GM23338 (cell line): ENCODE data around the gene PRODH2. TPM values are rescaled to one million over a fixed set of nuclear protein-coding genes. Genes with fewer than 3 reads are reported as not detected.

Experiments
- ATAC-seq: fragments of 200-7000 bp; cut with Tn5 transposase; 3 replicates; pipeline ENCODE4 v1.9.1; 2020
- DNase-seq: peaks from one replicate; pipeline ENCODE4 v3.0.0-alpha.2; 2015; ENCODE audit warnings: low spot score
- H2AFZ ChIP-seq: fragments of 200-600 bp; sonication (generic); 2 replicates; pipeline ENCODE4 v1.8.0; 2016; ENCODE audit warnings: antibody characterized with exemption, mild to moderate bottlenecking, moderate library complexity
- H3F3A ChIP-seq: fragments of 200-600 bp; sonication (generic); replicated peaks from 2 replicates; pipeline ENCODE4 v1.8.0; 2017; ENCODE audit warnings: antibody characterized with exemption, mixed run types, low read depth
- H3K27ac ChIP-seq: fragments of 200-600 bp; sonication (generic); 2 replicates; pipeline ENCODE4 v1.6.1; 2016; ENCODE audit warnings: low read depth
- H3K27me3 ChIP-seq: fragments of 200-600 bp; sonication (generic); 2 replicates; pipeline ENCODE4 v1.8.0; 2016; ENCODE audit warnings: mild to moderate bottlenecking, mixed run types, moderate library complexity; ENCODE audit not compliant: insufficient read depth
- H3K36me3 ChIP-seq: fragments of 200-600 bp; sonication (generic); 2 replicates; pipeline ENCODE4 v1.8.0; 2016; ENCODE audit warnings: mild to moderate bottlenecking; ENCODE audit not compliant: insufficient read depth
- H3K4me1 ChIP-seq: fragments of 200-600 bp; sonication (generic); 2 replicates; pipeline ENCODE4 v1.8.0; 2016; ENCODE audit warnings: mild to moderate bottlenecking, moderate library complexity; ENCODE audit not compliant: insufficient read depth
- H3K4me2 ChIP-seq: fragments of 200-600 bp; sonication (generic); 2 replicates; pipeline ENCODE4 v1.7.1; 2017; ENCODE audit warnings: mixed run types
- H3K4me3 ChIP-seq: fragments of 200-600 bp; sonication (generic); 2 replicates; pipeline ENCODE4 v1.6.1; 2016; ENCODE audit warnings: mixed run types
- H3K79me2 ChIP-seq: fragments of 200-600 bp; sonication (generic); replicated peaks from 2 replicates; pipeline ENCODE4 v1.8.0; 2017; ENCODE audit warnings: mild to moderate bottlenecking; ENCODE audit not compliant: insufficient read depth
- H3K9me2 ChIP-seq: fragments of 200-600 bp; sonication (generic); 2 replicates; pipeline ENCODE4 v1.8.0; 2017; ENCODE audit not compliant: insufficient read depth
- H4K20me1 ChIP-seq: fragments of 200-600 bp; sonication (generic); replicated peaks from 2 replicates; pipeline ENCODE4 v1.8.0; 2017; ENCODE audit warnings: mild to moderate bottlenecking; ENCODE audit not compliant: insufficient read depth
- H3K27ac Mint-ChIP-seq: 2 replicates; pipeline ENCODE4 v1.8.0; 2020; ENCODE audit warnings: inconsistent platforms, mild to moderate bottlenecking, moderate library complexity, mixed read lengths
- H3K27me3 Mint-ChIP-seq: 3 replicates; pipeline ENCODE4 v1.8.0; 2022; ENCODE audit warnings: low read depth, mild to moderate bottlenecking, moderate library complexity, mixed read lengths, inconsistent platforms; ENCODE audit not compliant: insufficient read depth, poor library complexity
- H3K36me3 Mint-ChIP-seq: 3 replicates; pipeline ENCODE4 v1.8.0; 2021; ENCODE audit warnings: low read depth, mild to moderate bottlenecking, inconsistent platforms, moderate library complexity, mixed read lengths
- H3K4me1 Mint-ChIP-seq: 3 replicates; pipeline ENCODE4 v1.8.0; 2020; ENCODE audit warnings: mild to moderate bottlenecking, inconsistent platforms, mixed read lengths
- H3K4me3 Mint-ChIP-seq: 3 replicates; pipeline ENCODE4 v1.8.0; 2021; ENCODE audit warnings: moderate library complexity, mild to moderate bottlenecking, inconsistent platforms, mixed read lengths
- H3K9me3 Mint-ChIP-seq: 3 replicates; pipeline ENCODE4 v1.8.0; 2020; ENCODE audit warnings: moderate library complexity, mild to moderate bottlenecking, inconsistent platforms, mixed read lengths
- long read RNA-seq: library from polyadenylated mRNA; unstranded; transcript quantifications from one replicate; pipeline ENCODE4 v2.0.0, GENCODE V29; 2020; ENCODE audit not compliant: unreplicated experiment
- polyA plus RNA-seq: library from polyadenylated mRNA; unstranded; fragments of >200 nt; fragmentation: Nextera tagmentation; extraction: Ambion mirVana; gene quantifications from 2 replicates; pipeline ENCODE4 v1.2.1, GENCODE V29; 2016
- total RNA-seq: library from RNA; depleted of rRNA; stranded (reverse); fragments of >200 nt; shearing (Covaris generic); gene quantifications from 2 replicates; pipeline ENCODE4 v1.2.3, GENCODE V29; 2014; rRNA removed
- TF ChIP-seq, protein P1 (sequence below), 2 experiments: fragments of 200-600 bp in 1 of 2; sonication (generic) in 1 of 2; conservative IDR thresholded peaks; 2 replicates each; pipeline versions ENCODE4 v1.5.1 to v1.6.1; 2016 to 2017; ENCODE audit warnings: antibody characterized with exemption in 2 of 2, low read depth in 2 of 2, mild to moderate bottlenecking in 2 of 2, moderate library complexity in 1 of 2
- TF ChIP-seq, protein P2 (sequence below): fragments of 250-450 bp; sonication (Bioruptor Pico); IDR thresholded peaks from 2 replicates; pipeline ENCODE4 v1.5.0; 2020; ENCODE audit warnings: mild to moderate bottlenecking, moderate library complexity

Gene PRODH2, protein sequence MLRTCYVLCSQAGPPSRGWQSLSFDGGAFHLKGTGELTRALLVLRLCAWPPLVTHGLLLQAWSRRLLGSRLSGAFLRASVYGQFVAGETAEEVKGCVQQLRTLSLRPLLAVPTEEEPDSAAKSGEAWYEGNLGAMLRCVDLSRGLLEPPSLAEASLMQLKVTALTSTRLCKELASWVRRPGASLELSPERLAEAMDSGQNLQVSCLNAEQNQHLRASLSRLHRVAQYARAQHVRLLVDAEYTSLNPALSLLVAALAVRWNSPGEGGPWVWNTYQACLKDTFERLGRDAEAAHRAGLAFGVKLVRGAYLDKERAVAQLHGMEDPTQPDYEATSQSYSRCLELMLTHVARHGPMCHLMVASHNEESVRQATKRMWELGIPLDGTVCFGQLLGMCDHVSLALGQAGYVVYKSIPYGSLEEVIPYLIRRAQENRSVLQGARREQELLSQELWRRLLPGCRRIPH
- total RNA-seq (not detected in 2 replicates), polyA plus RNA-seq (not detected in 2 replicates)
- long read RNA-seq = 0 reads

DNA sequence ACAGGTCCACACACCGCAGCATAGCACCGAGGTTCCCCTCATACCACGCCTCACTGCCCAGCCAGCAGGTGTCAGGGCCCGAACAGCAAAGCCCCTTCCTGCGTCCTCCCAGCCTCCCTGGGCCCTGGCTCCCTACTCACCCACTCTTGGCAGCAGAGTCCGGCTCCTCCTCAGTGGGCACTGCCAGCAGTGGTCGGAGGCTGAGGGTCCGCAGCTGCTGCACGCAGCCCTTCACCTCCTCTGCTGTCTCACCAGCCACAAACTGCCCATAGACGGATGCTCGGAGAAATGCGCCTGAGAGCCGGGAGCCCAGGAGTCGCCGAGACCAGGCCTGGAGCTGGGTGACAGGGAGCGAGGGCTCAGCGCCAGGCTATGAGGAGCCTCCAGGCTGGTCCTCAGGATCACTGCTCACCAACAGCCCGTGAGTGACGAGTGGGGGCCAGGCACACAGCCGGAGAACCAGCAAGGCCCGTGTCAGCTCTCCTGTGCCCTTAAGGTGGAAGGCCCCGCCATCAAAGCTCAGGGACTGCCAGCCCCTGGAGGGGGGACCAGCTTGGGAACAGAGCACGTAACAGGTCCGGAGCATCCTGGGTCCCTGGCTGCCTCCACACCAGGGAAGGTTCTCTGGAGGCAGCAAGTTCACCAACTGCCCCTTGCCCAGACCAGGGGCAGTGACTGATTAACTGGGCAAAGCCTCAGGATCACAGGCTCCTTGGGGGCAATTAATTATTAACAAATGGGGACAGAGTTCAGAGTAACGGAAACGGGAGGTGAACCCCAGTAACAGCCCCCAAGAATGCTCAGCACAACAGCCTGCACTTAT is at the start of gene PRODH2:
Gene PRODH2, minus strand, starts transcription at position 626 of the 823 bp plus-strand sequence. Its CDS starts 40 bp downstream, at position 586.
- no peak within 1 kb of the TSS for H3K4me3 Mint-ChIP-seq
- no peaks in the 10 kb centered on the region for H3K36me3 Mint-ChIP-seq
- Histone ChIP-seq H3K4me1 (0 out of 2 replicates have a peak, but pooled peaks cover 4% of the 10 kb centered on the region), H2AFZ (peak within 1 kb of the TSS; percentile 76), H3K4me3 (no peak within 1 kb of the TSS), H3K79me2 (no peaks in the 10 kb centered on the region), H3K36me3 (no peaks in the 10 kb centered on the region), H3K4me2 (no peak within 1 kb of the TSS), H3K27me3 (no peaks in the 10 kb centered on the region), H3F3A (peaks cover 4% of the 10 kb centered on the region; the same call in 1 of the 2 replicates), H4K20me1 (no peaks in the 10 kb centered on the region), H3K9me2 (no peaks in the 10 kb centered on the region), H3K27ac (no peak within 1 kb of the TSS)
- H3K4me1 Mint-ChIP-seq = peaks cover 8% of the 10 kb centered on the region
- DNase-seq (no peak), ATAC-seq (peak; percentile 53)
- H3K27me3 Mint-ChIP-seq = peaks cover 10% of the 10 kb centered on the region
- H3K9me3 Mint-ChIP-seq = no peaks in the 10 kb centered on the region; the same call in 2 of the 3 replicates
- H3K27ac Mint-ChIP-seq = no peak within 1 kb of the TSS
- TF ChIP-seq, protein P1, sequence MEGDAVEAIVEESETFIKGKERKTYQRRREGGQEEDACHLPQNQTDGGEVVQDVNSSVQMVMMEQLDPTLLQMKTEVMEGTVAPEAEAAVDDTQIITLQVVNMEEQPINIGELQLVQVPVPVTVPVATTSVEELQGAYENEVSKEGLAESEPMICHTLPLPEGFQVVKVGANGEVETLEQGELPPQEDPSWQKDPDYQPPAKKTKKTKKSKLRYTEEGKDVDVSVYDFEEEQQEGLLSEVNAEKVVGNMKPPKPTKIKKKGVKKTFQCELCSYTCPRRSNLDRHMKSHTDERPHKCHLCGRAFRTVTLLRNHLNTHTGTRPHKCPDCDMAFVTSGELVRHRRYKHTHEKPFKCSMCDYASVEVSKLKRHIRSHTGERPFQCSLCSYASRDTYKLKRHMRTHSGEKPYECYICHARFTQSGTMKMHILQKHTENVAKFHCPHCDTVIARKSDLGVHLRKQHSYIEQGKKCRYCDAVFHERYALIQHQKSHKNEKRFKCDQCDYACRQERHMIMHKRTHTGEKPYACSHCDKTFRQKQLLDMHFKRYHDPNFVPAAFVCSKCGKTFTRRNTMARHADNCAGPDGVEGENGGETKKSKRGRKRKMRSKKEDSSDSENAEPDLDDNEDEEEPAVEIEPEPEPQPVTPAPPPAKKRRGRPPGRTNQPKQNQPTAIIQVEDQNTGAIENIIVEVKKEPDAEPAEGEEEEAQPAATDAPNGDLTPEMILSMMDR (conservative IDR thresholded peaks at IDR 0.05; ENCODE audit: low read depth in 2 of 2) = peak in 1 of 2 experiments; percentile 48; a peak in 2 of 4 replicates
- TF ChIP-seq, protein P2, sequence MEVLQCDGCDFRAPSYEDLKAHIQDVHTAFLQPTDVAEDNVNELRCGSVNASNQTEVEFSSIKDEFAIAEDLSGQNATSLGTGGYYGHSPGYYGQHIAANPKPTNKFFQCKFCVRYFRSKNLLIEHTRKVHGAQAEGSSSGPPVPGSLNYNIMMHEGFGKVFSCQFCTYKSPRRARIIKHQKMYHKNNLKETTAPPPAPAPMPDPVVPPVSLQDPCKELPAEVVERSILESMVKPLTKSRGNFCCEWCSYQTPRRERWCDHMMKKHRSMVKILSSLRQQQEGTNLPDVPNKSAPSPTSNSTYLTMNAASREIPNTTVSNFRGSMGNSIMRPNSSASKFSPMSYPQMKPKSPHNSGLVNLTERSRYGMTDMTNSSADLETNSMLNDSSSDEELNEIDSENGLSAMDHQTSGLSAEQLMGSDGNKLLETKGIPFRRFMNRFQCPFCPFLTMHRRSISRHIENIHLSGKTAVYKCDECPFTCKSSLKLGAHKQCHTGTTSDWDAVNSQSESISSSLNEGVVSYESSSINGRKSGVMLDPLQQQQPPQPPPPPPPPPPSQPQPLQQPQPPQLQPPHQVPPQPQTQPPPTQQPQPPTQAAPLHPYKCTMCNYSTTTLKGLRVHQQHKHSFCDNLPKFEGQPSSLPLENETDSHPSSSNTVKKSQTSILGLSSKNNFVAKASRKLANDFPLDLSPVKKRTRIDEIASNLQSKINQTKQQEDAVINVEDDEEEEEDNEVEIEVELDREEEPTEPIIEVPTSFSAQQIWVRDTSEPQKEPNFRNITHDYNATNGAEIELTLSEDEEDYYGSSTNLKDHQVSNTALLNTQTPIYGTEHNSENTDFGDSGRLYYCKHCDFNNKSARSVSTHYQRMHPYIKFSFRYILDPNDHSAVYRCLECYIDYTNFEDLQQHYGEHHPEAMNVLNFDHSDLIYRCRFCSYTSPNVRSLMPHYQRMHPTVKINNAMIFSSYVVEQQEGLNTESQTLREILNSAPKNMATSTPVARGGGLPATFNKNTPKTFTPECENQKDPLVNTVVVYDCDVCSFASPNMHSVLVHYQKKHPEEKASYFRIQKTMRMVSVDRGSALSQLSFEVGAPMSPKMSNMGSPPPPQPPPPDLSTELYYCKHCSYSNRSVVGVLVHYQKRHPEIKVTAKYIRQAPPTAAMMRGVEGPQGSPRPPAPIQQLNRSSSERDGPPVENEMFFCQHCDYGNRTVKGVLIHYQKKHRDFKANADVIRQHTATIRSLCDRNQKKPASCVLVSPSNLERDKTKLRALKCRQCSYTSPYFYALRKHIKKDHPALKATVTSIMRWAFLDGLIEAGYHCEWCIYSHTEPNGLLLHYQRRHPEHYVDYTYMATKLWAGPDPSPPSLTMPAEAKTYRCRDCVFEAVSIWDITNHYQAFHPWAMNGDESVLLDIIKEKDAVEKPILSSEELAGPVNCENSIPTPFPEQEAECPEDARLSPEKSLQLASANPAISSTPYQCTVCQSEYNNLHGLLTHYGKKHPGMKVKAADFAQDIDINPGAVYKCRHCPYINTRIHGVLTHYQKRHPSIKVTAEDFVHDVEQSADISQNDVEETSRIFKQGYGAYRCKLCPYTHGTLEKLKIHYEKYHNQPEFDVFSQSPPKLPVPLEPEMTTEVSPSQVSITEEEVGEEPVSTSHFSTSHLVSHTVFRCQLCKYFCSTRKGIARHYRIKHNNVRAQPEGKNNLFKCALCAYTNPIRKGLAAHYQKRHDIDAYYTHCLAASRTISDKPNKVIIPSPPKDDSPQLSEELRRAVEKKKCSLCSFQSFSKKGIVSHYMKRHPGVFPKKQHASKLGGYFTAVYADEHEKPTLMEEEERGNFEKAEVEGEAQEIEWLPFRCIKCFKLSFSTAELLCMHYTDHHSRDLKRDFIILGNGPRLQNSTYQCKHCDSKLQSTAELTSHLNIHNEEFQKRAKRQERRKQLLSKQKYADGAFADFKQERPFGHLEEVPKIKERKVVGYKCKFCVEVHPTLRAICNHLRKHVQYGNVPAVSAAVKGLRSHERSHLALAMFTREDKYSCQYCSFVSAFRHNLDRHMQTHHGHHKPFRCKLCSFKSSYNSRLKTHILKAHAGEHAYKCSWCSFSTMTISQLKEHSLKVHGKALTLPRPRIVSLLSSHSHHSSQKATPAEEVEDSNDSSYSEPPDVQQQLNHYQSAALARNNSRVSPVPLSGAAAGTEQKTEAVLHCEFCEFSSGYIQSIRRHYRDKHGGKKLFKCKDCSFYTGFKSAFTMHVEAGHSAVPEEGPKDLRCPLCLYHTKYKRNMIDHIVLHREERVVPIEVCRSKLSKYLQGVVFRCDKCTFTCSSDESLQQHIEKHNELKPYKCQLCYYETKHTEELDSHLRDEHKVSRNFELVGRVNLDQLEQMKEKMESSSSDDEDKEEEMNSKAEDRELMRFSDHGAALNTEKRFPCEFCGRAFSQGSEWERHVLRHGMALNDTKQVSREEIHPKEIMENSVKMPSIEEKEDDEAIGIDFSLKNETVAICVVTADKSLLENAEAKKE = no peak
